ENCODE measurements around the gene ZNF283.

The ZNF283 gene

GRCh38 chr19:43789029-43789428, 38.1 kb upstream of the ZNF283 start:
- no peak for DNase-seq (ENCODE audit: low spot score)
- no peak for TF ChIP-seq CTCF (IDR thresholded peaks at IDR 0.05; ENCODE audit: extremely low read depth, missing control alignments)

GRCh38 chr19:43790587-43790986, 36.5 kb upstream of the ZNF283 start:
- DNase-seq (ENCODE audit: low spot score), result peak; percentile 45
- no peak for TF ChIP-seq CTCF (IDR thresholded peaks at IDR 0.05; ENCODE audit: extremely low read depth, missing control alignments)

- TF ChIP-seq CTCF (IDR thresholded peaks at IDR 0.05; ENCODE audit: extremely low read depth, missing control alignments), result no peak
- no peak for DNase-seq (ENCODE audit: low spot score)
Measured at GRCh38 chr19:43797118-43797517, 30.0 kb upstream of the ZNF283 start.

GRCh38 chr19:43797556-43797955, 29.6 kb upstream of the ZNF283 start:
- no peak for TF ChIP-seq CTCF (IDR thresholded peaks at IDR 0.05; ENCODE audit: extremely low read depth, missing control alignments)
- no peak for DNase-seq (ENCODE audit: low spot score)

GRCh38 chr19:43798026-43798545, 29.0 kb upstream of the ZNF283 start:
- no peak for TF ChIP-seq CTCF (IDR thresholded peaks at IDR 0.05; ENCODE audit: extremely low read depth, missing control alignments)
- no peak for DNase-seq (ENCODE audit: low spot score)

- peak; percentile 27 for DNase-seq (ENCODE audit: low spot score)
Measured at GRCh38 chr19:43798546-43799409, 28.3 kb upstream of the ZNF283 start.

More at GRCh38 chr19:43798546-43799409, 28.3 kb upstream of the ZNF283 start:
- TF ChIP-seq CTCF (IDR thresholded peaks at IDR 0.05; ENCODE audit: extremely low read depth, missing control alignments), result no peak
